A673 (cell line): ENCODE data around the gene PLOD2.

Experiments
- EZH2 ChIP-seq: fragments of 200-600 bp; sonication (generic); IDR thresholded peaks from 2 replicates; pipeline ENCODE4 v1.6.1; 2017; ENCODE audit warnings: borderline replicate concordance, low read depth, mild to moderate bottlenecking, mixed read lengths, antibody characterized with exemption, low read length; ENCODE audit not compliant: poor library complexity, severe bottlenecking
- TF ChIP-seq, protein P1 (sequence below): fragments of 300-800, 200-600 bp; sonication (generic); conservative IDR thresholded peaks from 2 replicates; pipeline ENCODE4 v1.5.1; 2017; ENCODE audit warnings: low read depth, mild to moderate bottlenecking, antibody characterized with exemption, low read length, moderate library complexity, mixed read lengths

DNA sequence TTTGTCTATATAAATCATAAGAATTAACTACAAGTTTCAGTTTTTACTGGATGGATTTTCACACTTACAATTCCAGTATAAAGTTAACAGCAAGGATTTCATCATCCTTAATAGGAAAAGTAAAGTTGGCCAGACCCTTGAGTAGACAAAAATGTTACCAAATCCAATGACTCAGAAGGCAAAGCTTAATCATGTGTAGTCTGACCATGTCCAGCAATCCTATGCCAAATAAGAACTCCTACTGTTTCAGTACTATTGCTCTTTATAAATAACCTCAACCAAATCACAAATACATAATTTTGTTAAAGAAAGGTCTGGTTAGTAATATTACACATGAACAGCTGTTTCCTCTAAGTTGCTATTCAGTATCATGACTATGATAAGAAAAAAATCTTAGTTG is 35.0 kb downstream of the PLOD2 start:
- TF ChIP-seq, protein P1, sequence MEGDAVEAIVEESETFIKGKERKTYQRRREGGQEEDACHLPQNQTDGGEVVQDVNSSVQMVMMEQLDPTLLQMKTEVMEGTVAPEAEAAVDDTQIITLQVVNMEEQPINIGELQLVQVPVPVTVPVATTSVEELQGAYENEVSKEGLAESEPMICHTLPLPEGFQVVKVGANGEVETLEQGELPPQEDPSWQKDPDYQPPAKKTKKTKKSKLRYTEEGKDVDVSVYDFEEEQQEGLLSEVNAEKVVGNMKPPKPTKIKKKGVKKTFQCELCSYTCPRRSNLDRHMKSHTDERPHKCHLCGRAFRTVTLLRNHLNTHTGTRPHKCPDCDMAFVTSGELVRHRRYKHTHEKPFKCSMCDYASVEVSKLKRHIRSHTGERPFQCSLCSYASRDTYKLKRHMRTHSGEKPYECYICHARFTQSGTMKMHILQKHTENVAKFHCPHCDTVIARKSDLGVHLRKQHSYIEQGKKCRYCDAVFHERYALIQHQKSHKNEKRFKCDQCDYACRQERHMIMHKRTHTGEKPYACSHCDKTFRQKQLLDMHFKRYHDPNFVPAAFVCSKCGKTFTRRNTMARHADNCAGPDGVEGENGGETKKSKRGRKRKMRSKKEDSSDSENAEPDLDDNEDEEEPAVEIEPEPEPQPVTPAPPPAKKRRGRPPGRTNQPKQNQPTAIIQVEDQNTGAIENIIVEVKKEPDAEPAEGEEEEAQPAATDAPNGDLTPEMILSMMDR, result no peak
- no peak for TF ChIP-seq EZH2
